GM18861 (cell line): ENCODE data around the gene ANKRA2.
"Not testable (repeated sequence)": the region's sequence is repeated elsewhere in the genome, so short reads cannot be mapped to it uniquely, and the experiment has no call there.

Source experiments
- ATAC-seq: cut with Tn5 transposase; IDR thresholded peaks from one replicate; pipeline ENCODE4 v1.9.1; 2021; ENCODE audit not compliant: unreplicated experiment

Gene ANKRA2

GRCh38 chr5:73550016-73550415 is 15.4 kb downstream of the ANKRA2 start:
- ATAC-seq = no peak

GRCh38 chr5:73545403-73545779 is 20.0 kb downstream of the ANKRA2 start:
- no peak for ATAC-seq

GRCh38 chr5:73544429-73545402 is 20.7 kb downstream of the ANKRA2 start:
- no peak for ATAC-seq

- ATAC-seq = no peak
Measured at GRCh38 chr5:73542020-73542419, 23.4 kb downstream of the ANKRA2 start.

GRCh38 chr5:73540192-73540591 is 25.2 kb downstream of the ANKRA2 start:
- no peak for ATAC-seq

GRCh38 chr5:73539730-73540129 is 25.7 kb downstream of the ANKRA2 start:
- ATAC-seq = no peak

- no peak for ATAC-seq
Measured at GRCh38 chr5:73534971-73535370, 30.5 kb downstream of the ANKRA2 start.

GRCh38 chr5:73534011-73534644 is 31.3 kb downstream of the ANKRA2 start:
- ATAC-seq = no peak

- ATAC-seq = no peak
Measured at GRCh38 chr5:73532195-73532594, 33.2 kb downstream of the ANKRA2 start.

- no peak for ATAC-seq
Measured at GRCh38 chr5:73531356-73531755, 34.1 kb downstream of the ANKRA2 start.

- ATAC-seq = no peak
Measured at GRCh38 chr5:73529081-73529480, 36.4 kb downstream of the ANKRA2 start.

- ATAC-seq = no peak
Measured at GRCh38 chr5:73528248-73528647, 37.2 kb downstream of the ANKRA2 start.

GRCh38 chr5:73525606-73526203 is 39.7 kb downstream of the ANKRA2 start:
- no peak for ATAC-seq

- no peak for ATAC-seq
Measured at GRCh38 chr5:73523861-73524260, 41.6 kb downstream of the ANKRA2 start.

GRCh38 chr5:73522989-73523388 is 42.5 kb downstream of the ANKRA2 start:
- no peak for ATAC-seq

GRCh38 chr5:73519531-73520283 is 45.7 kb downstream of the ANKRA2 start:
- ATAC-seq = peak; percentile 97

- no peak for ATAC-seq
Measured at GRCh38 chr5:73515232-73515631, 50.2 kb downstream of the ANKRA2 start.

- no peak for ATAC-seq
Measured at GRCh38 chr5:73514418-73514817, 51.0 kb downstream of the ANKRA2 start.

- no peak for ATAC-seq
Measured at GRCh38 chr5:73513996-73514395, 51.4 kb downstream of the ANKRA2 start.

GRCh38 chr5:73508521-73508920 is 56.9 kb downstream of the ANKRA2 start:
- ATAC-seq = not testable (repeated sequence)

GRCh38 chr5:73507062-73507461 is 58.4 kb downstream of the ANKRA2 start:
- no peak for ATAC-seq
